GM19035 (cell line): Measurements from ENCODE around the gene HEY2.
A peak's percentile ranks its signal among the peaks of the same experiment; 100 is the strongest.

Experiments used
- ATAC-seq: cut with Tn5 transposase; IDR thresholded peaks from one replicate; pipeline ENCODE4 v1.9.1; 2021; ENCODE audit not compliant: unreplicated experiment

The HEY2 gene

GRCh38 chr6:125742464-125743120 is 6.8 kb upstream of the HEY2 start:
- ATAC-seq, result no peak

- no peak for ATAC-seq
These were observed 5.8 kb upstream of the HEY2 start for GRCh38 chr6:125743604-125744003.

- no peak for ATAC-seq
These were observed 4.0 kb upstream of the HEY2 start for GRCh38 chr6:125745281-125746018.

GRCh38 chr6:125746019-125746414 is 3.4 kb upstream of the HEY2 start:
- ATAC-seq, result no peak

GRCh38 chr6:125746731-125747588 is 2.5 kb upstream of the HEY2 start:
- ATAC-seq, result peak; percentile 47

- no peak for ATAC-seq
These were observed 1.6 kb upstream of the HEY2 start for GRCh38 chr6:125747589-125748405.

GRCh38 chr6:125748406-125749172 is 843 bp upstream of the HEY2 start:
- no peak for ATAC-seq

- no peak for ATAC-seq
These were observed 646 bp downstream of the HEY2 start for GRCh38 chr6:125749865-125750691.

GRCh38 chr6:125750692-125751333 is 1.4 kb downstream of the HEY2 start:
- no peak for ATAC-seq

GRCh38 chr6:125751334-125751916 is 2.0 kb downstream of the HEY2 start:
- ATAC-seq, result no peak

- ATAC-seq, result no peak
These were observed 3.3 kb downstream of the HEY2 start for GRCh38 chr6:125752773-125753172.

GRCh38 chr6:125753218-125753936 is 3.9 kb downstream of the HEY2 start:
- no peak for ATAC-seq

GRCh38 chr6:125753937-125754259 is 4.5 kb downstream of the HEY2 start:
- no peak for ATAC-seq

- ATAC-seq, result no peak
These were observed 5.1 kb downstream of the HEY2 start for GRCh38 chr6:125754566-125754965.

- no peak for ATAC-seq
These were observed 9.9 kb downstream of the HEY2 start for GRCh38 chr6:125759184-125759902.

GRCh38 chr6:125759959-125760457 is 10.6 kb downstream of the HEY2 start:
- no peak for ATAC-seq

GRCh38 chr6:125764121-125764671 is 14.8 kb downstream of the HEY2 start:
- no peak for ATAC-seq
